ENCODE results near the gene CNTFR. TPM values are rescaled to one million over a fixed set of nuclear protein-coding genes. Genes with fewer than 3 reads are reported as not detected.

The CNTFR gene
- total RNA-seq, 1 experiment from 2014 or later, result not detected

DNA sequence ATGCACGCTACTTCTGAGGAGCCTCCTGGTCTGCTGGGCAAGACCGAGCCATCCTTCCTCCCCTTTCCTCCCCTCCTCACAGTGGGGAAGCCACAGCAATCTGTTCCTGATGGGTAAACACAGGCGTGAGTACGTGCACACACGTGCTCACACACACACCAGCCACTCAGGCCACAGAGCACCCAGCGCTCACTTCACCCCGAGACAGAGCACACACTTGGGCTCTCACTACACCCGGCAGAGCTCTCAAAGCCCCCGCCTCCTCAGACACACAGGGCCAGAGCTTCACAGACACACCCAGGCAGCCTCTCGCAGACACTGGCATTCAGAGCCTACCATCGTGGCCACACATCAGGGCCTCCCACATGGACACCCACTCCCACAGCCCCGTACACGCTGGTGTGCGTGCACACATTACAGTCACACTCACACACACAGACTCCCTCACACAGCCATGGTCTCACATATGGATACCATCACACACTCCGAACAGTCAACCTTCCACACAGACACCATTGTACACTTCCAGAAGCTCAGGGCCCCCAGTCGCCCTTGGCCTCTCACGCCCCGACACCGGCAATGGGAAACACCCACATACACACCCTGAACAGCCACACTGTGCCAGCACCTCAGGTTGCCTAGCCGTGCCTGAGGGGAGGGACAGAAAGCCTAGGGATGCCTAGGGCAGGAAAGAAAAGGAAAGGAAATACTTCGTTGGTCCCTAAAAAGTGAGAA, 13.5 kb downstream of the CNTFR start:
- H3K27ac Mint-ChIP-seq (ENCODE audit: unreplicated experiment), result no peak overlapping the region
- intact Hi-C loops (cut with micrococcal nuclease; ENCODE audit: unreplicated experiment), result no loop called here
- H3K27me3 Mint-ChIP-seq (ENCODE audit: unreplicated experiment), result peaks cover 86% of the 10 kb centered on the region
- no peak overlapping the region for H3K4me3 Mint-ChIP-seq (ENCODE audit: low read depth, unreplicated experiment)
- no peaks in the 10 kb centered on the region for H3K4me1 Mint-ChIP-seq (ENCODE audit: low read depth, unreplicated experiment)
- no peak for DNase-seq
- peaks cover 5% of the 10 kb centered on the region for H3K36me3 Mint-ChIP-seq (ENCODE audit: insufficient read depth, unreplicated experiment)
- no TSS peak for BruUV-seq (replicated peaks)
- no peaks in the 10 kb centered on the region for H3K9me3 Mint-ChIP-seq (ENCODE audit: low read depth, unreplicated experiment)
- TF ChIP-seq, protein P1, sequence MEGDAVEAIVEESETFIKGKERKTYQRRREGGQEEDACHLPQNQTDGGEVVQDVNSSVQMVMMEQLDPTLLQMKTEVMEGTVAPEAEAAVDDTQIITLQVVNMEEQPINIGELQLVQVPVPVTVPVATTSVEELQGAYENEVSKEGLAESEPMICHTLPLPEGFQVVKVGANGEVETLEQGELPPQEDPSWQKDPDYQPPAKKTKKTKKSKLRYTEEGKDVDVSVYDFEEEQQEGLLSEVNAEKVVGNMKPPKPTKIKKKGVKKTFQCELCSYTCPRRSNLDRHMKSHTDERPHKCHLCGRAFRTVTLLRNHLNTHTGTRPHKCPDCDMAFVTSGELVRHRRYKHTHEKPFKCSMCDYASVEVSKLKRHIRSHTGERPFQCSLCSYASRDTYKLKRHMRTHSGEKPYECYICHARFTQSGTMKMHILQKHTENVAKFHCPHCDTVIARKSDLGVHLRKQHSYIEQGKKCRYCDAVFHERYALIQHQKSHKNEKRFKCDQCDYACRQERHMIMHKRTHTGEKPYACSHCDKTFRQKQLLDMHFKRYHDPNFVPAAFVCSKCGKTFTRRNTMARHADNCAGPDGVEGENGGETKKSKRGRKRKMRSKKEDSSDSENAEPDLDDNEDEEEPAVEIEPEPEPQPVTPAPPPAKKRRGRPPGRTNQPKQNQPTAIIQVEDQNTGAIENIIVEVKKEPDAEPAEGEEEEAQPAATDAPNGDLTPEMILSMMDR (IDR thresholded peaks at IDR 0.05; ENCODE audit: unreplicated experiment), result no peak
- CTCF ChIA-PET, result no interaction called here

DNA sequence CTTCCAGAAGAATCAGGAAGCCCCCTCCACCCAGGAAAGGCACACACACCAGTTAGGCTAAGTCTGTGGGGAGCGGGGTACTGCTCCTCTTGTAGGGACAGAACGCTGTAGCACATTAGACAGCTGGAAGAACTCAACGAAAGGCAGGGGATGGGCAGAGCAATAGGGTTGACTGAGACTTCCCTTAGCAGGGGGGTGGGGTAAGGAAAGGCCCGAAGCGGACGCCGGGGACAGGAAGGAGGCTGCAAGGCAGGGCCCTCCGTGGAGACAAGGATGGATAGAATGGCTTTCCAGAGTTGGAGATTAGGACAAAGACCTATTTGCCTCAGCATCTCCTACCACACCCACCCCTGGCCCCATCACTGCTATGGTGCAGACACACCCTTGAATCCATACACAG, 14.3 kb downstream of the CNTFR start:
- Mint-ChIP-seq H3K4me3 (ENCODE audit: low read depth, unreplicated experiment) (no peak overlapping the region), H3K9me3 (ENCODE audit: low read depth, unreplicated experiment) (no peaks in the 10 kb centered on the region), H3K27ac (ENCODE audit: unreplicated experiment) (no peak overlapping the region), H3K27me3 (ENCODE audit: unreplicated experiment) (peaks cover 86% of the 10 kb centered on the region), H3K4me1 (ENCODE audit: low read depth, unreplicated experiment) (no peaks in the 10 kb centered on the region), H3K36me3 (ENCODE audit: insufficient read depth, unreplicated experiment) (peaks cover 5% of the 10 kb centered on the region)
- intact Hi-C loops (cut with micrococcal nuclease; ENCODE audit: unreplicated experiment), result no loop called here
- BruUV-seq (replicated peaks), result no TSS peak
- CTCF ChIA-PET, result no interaction called here
- TF ChIP-seq, protein P1 (IDR thresholded peaks at IDR 0.05; ENCODE audit: unreplicated experiment), result no peak
- DNase-seq, result no peak

DNA sequence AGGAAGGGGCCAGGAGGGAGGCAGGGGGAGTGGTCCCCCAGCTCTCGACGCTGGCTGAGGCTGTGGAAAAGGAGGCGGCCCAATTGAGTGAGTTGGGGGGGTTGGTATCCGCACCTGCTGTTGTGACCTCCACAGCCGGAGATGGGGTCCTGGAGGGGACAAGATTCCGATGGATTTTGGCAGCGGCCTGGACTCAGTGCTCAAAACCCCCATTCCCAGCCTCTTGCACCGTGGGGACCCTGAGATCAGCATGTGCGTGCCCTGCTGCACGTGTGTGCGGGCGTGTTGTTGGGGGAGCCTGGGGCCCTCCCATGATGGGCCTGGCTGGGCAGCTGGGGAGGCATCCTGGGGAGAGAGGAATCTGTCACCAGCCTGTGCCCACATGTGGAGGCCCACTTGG, 15.0 kb downstream of the CNTFR start:
- no TSS peak for BruUV-seq (replicated peaks)
- intact Hi-C loops (cut with micrococcal nuclease; ENCODE audit: unreplicated experiment), result no loop called here
- TF ChIP-seq, protein P1 (IDR thresholded peaks at IDR 0.05; ENCODE audit: unreplicated experiment), result no peak
- H3K4me3 Mint-ChIP-seq (ENCODE audit: low read depth, unreplicated experiment), result no peak overlapping the region
- H3K4me1 Mint-ChIP-seq (ENCODE audit: low read depth, unreplicated experiment), result no peaks in the 10 kb centered on the region
- no peaks in the 10 kb centered on the region for H3K9me3 Mint-ChIP-seq (ENCODE audit: low read depth, unreplicated experiment)
- no peak for DNase-seq
- H3K27me3 Mint-ChIP-seq (ENCODE audit: unreplicated experiment), result peaks cover 86% of the 10 kb centered on the region
- no peak overlapping the region for H3K27ac Mint-ChIP-seq (ENCODE audit: unreplicated experiment)
- CTCF ChIA-PET, result no interaction called here
- H3K36me3 Mint-ChIP-seq (ENCODE audit: insufficient read depth, unreplicated experiment), result peaks cover 5% of the 10 kb centered on the region

DNA sequence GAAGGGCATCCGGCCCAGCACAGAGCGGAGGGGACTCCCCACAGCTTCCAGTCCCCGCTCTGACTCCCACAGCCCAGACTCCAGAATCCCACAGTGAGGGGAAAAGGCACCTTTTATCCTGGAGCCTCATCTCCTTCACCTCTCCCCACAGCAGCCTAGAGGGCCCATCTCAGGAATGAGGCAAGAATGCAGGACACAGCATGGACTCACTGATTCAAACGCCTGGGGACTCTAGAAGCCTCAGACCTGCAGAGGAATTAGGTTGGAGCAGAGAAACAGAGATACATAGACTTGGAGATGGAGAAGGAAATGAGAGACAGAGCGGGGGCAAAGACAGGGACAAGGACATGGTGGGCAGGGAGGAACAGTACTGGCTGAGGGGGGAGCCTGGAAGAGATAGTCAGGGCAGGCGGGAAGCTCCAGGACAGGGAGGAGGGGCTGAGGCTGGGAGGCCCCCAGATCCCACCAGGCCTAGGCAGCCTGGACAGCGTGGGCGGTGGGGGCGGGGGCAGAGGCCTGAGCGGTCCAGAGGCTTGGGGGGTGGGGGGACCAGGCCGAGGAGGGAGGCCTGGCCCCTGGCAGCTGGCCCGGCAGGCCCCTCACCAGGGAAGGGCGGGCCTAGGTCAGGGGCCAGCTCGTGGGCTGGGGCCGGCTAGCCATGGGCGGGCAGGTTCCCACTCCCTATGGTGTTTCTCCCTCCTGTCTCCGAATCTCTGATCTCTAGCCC, 15.8 kb downstream of the CNTFR start:
- TF ChIP-seq, protein P1 (IDR thresholded peaks at IDR 0.05; ENCODE audit: unreplicated experiment), result no peak
- BruUV-seq (replicated peaks), result no TSS peak
- intact Hi-C loops (cut with micrococcal nuclease; ENCODE audit: unreplicated experiment), result no loop called here
- H3K27ac Mint-ChIP-seq (ENCODE audit: unreplicated experiment), result no peak overlapping the region
- peaks cover 85% of the 10 kb centered on the region for H3K27me3 Mint-ChIP-seq (ENCODE audit: unreplicated experiment)
- H3K9me3 Mint-ChIP-seq (ENCODE audit: low read depth, unreplicated experiment), result no peaks in the 10 kb centered on the region
- no peak for DNase-seq
- H3K4me3 Mint-ChIP-seq (ENCODE audit: low read depth, unreplicated experiment), result no peak overlapping the region
- peaks cover 5% of the 10 kb centered on the region for H3K36me3 Mint-ChIP-seq (ENCODE audit: insufficient read depth, unreplicated experiment)
- CTCF ChIA-PET, result no interaction called here
- H3K4me1 Mint-ChIP-seq (ENCODE audit: low read depth, unreplicated experiment), result no peaks in the 10 kb centered on the region

All from Calu3 (cell line).